ENCODE results near the gene ACTA1.
"Not testable (repeated sequence)": the region's sequence is repeated elsewhere in the genome, so short reads cannot be mapped to it uniquely, and the experiment has no call there.

The ACTA1 gene

GRCh38 chr1:229434005-229434640 lies at the start of gene ACTA1:
ACTA1 (minus strand) TSS chr1:229434094; CDS start chr1:229433115, 979 bp downstream.
- H3K9me3 ChIP-seq (ENCODE audit: insufficient read depth, low read depth, low read length) = no peaks in the 10 kb centered on the region
- H3K27me3 ChIP-seq (ENCODE audit: insufficient read depth, low read length) = peaks cover 80% of the 10 kb centered on the region
- H3K9ac ChIP-seq (ENCODE audit: low read depth, low read length) = peak within 1 kb of the TSS; percentile 74
- no peak within 1 kb of the TSS for H3K27ac ChIP-seq (ENCODE audit: low read length)
- H3K4me3 ChIP-seq (ENCODE audit: low read length) = peak within 1 kb of the TSS; percentile 82
- H3K4me1 ChIP-seq (ENCODE audit: insufficient read depth, low read length) = peaks cover 6% of the 10 kb centered on the region; the same call in 1 of the 2 replicates
- H3K36me3 ChIP-seq (ENCODE audit: insufficient read depth, low read depth, low read length) = no peaks in the 10 kb centered on the region

GRCh38 chr1:229482511-229482910 lies 48.6 kb upstream of the ACTA1 start:
- Histone ChIP-seq H3K9me3 (ENCODE audit: insufficient read depth, low read depth, low read length) (no peaks in the 10 kb centered on the region), H3K4me1 (ENCODE audit: insufficient read depth, low read length) (no peaks in the 10 kb centered on the region), H3K36me3 (ENCODE audit: insufficient read depth, low read depth, low read length) (peaks cover 95% of the 10 kb centered on the region), H3K9ac (ENCODE audit: low read depth, low read length) (no peak overlapping the region), H3K27me3 (ENCODE audit: insufficient read depth, low read length) (no peaks in the 10 kb centered on the region), H3K27ac (ENCODE audit: low read length) (no peak overlapping the region), H3K4me3 (ENCODE audit: low read length) (no peak overlapping the region)

- H3K36me3 ChIP-seq (ENCODE audit: insufficient read depth, low read depth, low read length) = peaks cover 92% of the 10 kb centered on the region
- no peak overlapping the region for H3K4me3 ChIP-seq (ENCODE audit: low read length)
- no peaks in the 10 kb centered on the region for H3K4me1 ChIP-seq (ENCODE audit: insufficient read depth, low read length)
- H3K9me3 ChIP-seq (ENCODE audit: insufficient read depth, low read depth, low read length) = no peaks in the 10 kb centered on the region
- no peak overlapping the region for H3K27ac ChIP-seq (ENCODE audit: low read length)
- no peak overlapping the region for H3K9ac ChIP-seq (ENCODE audit: low read depth, low read length)
- no peaks in the 10 kb centered on the region for H3K27me3 ChIP-seq (ENCODE audit: insufficient read depth, low read length)
Measured at GRCh38 chr1:229480495-229480894, 46.6 kb upstream of the ACTA1 start.

GRCh38 chr1:229479660-229480399 lies 45.9 kb upstream of the ACTA1 start:
- no peaks in the 10 kb centered on the region for H3K27me3 ChIP-seq (ENCODE audit: insufficient read depth, low read length)
- H3K9ac ChIP-seq (ENCODE audit: low read depth, low read length) = no peak overlapping the region
- peaks cover 92% of the 10 kb centered on the region for H3K36me3 ChIP-seq (ENCODE audit: insufficient read depth, low read depth, low read length)
- H3K27ac ChIP-seq (ENCODE audit: low read length) = no peak overlapping the region
- H3K4me1 ChIP-seq (ENCODE audit: insufficient read depth, low read length) = no peaks in the 10 kb centered on the region
- no peak overlapping the region for H3K4me3 ChIP-seq (ENCODE audit: low read length)
- no peaks in the 10 kb centered on the region for H3K9me3 ChIP-seq (ENCODE audit: insufficient read depth, low read depth, low read length)

GRCh38 chr1:229478852-229479251 lies 45.0 kb upstream of the ACTA1 start:
- Histone ChIP-seq H3K27ac (ENCODE audit: low read length) (no peak overlapping the region), H3K27me3 (ENCODE audit: insufficient read depth, low read length) (no peaks in the 10 kb centered on the region), H3K4me3 (ENCODE audit: low read length) (no peak overlapping the region), H3K36me3 (ENCODE audit: insufficient read depth, low read depth, low read length) (peaks cover 93% of the 10 kb centered on the region), H3K4me1 (ENCODE audit: insufficient read depth, low read length) (no peaks in the 10 kb centered on the region), H3K9me3 (ENCODE audit: insufficient read depth, low read depth, low read length) (no peaks in the 10 kb centered on the region), H3K9ac (ENCODE audit: low read depth, low read length) (no peak overlapping the region)

- not testable (repeated sequence) for H3K4me1 ChIP-seq (ENCODE audit: insufficient read depth, low read length); H3K27me3 ChIP-seq (ENCODE audit: insufficient read depth, low read length); H3K9me3 ChIP-seq (ENCODE audit: insufficient read depth, low read depth, low read length); H3K9ac ChIP-seq (ENCODE audit: low read depth, low read length); H3K4me3 ChIP-seq (ENCODE audit: low read length); H3K27ac ChIP-seq (ENCODE audit: low read length)
- peaks cover 82% of the 10 kb centered on the region for H3K36me3 ChIP-seq (ENCODE audit: insufficient read depth, low read depth, low read length)
Measured at GRCh38 chr1:229475859-229476258, 42.0 kb upstream of the ACTA1 start.

GRCh38 chr1:229474509-229474908 lies 40.6 kb upstream of the ACTA1 start:
- Histone ChIP-seq H3K4me1 (ENCODE audit: insufficient read depth, low read length) (no peaks in the 10 kb centered on the region), H3K9ac (ENCODE audit: low read depth, low read length) (no peak overlapping the region), H3K27ac (ENCODE audit: low read length) (no peak overlapping the region), H3K36me3 (ENCODE audit: insufficient read depth, low read depth, low read length) (peaks cover 82% of the 10 kb centered on the region), H3K4me3 (ENCODE audit: low read length) (no peak overlapping the region), H3K9me3 (ENCODE audit: insufficient read depth, low read depth, low read length) (no peaks in the 10 kb centered on the region), H3K27me3 (ENCODE audit: insufficient read depth, low read length) (no peaks in the 10 kb centered on the region)

- Histone ChIP-seq H3K9ac (ENCODE audit: low read depth, low read length) (no peak overlapping the region), H3K4me3 (ENCODE audit: low read length) (no peak overlapping the region), H3K36me3 (ENCODE audit: insufficient read depth, low read depth, low read length) (peaks cover 74% of the 10 kb centered on the region), H3K9me3 (ENCODE audit: insufficient read depth, low read depth, low read length) (no peaks in the 10 kb centered on the region), H3K27ac (ENCODE audit: low read length) (no peak overlapping the region), H3K4me1 (ENCODE audit: insufficient read depth, low read length) (no peaks in the 10 kb centered on the region), H3K27me3 (ENCODE audit: insufficient read depth, low read length) (no peaks in the 10 kb centered on the region)
Measured at GRCh38 chr1:229471175-229471574, 37.3 kb upstream of the ACTA1 start.

GRCh38 chr1:229470406-229471043 lies 36.6 kb upstream of the ACTA1 start:
- Histone ChIP-seq H3K4me1 (ENCODE audit: insufficient read depth, low read length) (no peaks in the 10 kb centered on the region), H3K27me3 (ENCODE audit: insufficient read depth, low read length) (no peaks in the 10 kb centered on the region), H3K27ac (ENCODE audit: low read length) (no peak overlapping the region), H3K4me3 (ENCODE audit: low read length) (no peak overlapping the region), H3K9ac (ENCODE audit: low read depth, low read length) (no peak overlapping the region), H3K36me3 (ENCODE audit: insufficient read depth, low read depth, low read length) (peaks cover 74% of the 10 kb centered on the region), H3K9me3 (ENCODE audit: insufficient read depth, low read depth, low read length) (no peaks in the 10 kb centered on the region)

- H3K36me3 ChIP-seq (ENCODE audit: insufficient read depth, low read depth, low read length) = peaks cover 82% of the 10 kb centered on the region
- H3K9ac ChIP-seq (ENCODE audit: low read depth, low read length) = no peak overlapping the region
- no peak overlapping the region for H3K4me3 ChIP-seq (ENCODE audit: low read length)
- no peaks in the 10 kb centered on the region for H3K27me3 ChIP-seq (ENCODE audit: insufficient read depth, low read length)
- H3K27ac ChIP-seq (ENCODE audit: low read length) = no peak overlapping the region
- no peaks in the 10 kb centered on the region for H3K4me1 ChIP-seq (ENCODE audit: insufficient read depth, low read length)
- no peaks in the 10 kb centered on the region for H3K9me3 ChIP-seq (ENCODE audit: insufficient read depth, low read depth, low read length)
Measured at GRCh38 chr1:229466887-229467286, 33.0 kb upstream of the ACTA1 start.

- H3K36me3 ChIP-seq (ENCODE audit: insufficient read depth, low read depth, low read length) = peaks cover 86% of the 10 kb centered on the region
- H3K4me1 ChIP-seq (ENCODE audit: insufficient read depth, low read length) = no peaks in the 10 kb centered on the region
- H3K27me3 ChIP-seq (ENCODE audit: insufficient read depth, low read length) = no peaks in the 10 kb centered on the region
- H3K4me3 ChIP-seq (ENCODE audit: low read length) = no peak overlapping the region
- H3K9me3 ChIP-seq (ENCODE audit: insufficient read depth, low read depth, low read length) = no peaks in the 10 kb centered on the region
- no peak overlapping the region for H3K27ac ChIP-seq (ENCODE audit: low read length)
- no peak overlapping the region for H3K9ac ChIP-seq (ENCODE audit: low read depth, low read length)
Measured at GRCh38 chr1:229464672-229465071, 30.8 kb upstream of the ACTA1 start.
